T-helper 2 cell (primary cell): ENCODE measurements around the gene UBQLN3.

ENCODE experiments used
- DNase-seq, 5 experiments: peaks; one replicate each; pipeline versions ENCODE4 v3.0.0 to v3.0.0-alpha.2; 2012 to 2022
- total RNA-seq, 2 donors: gene quantifications; one replicate each; lab custom pipeline; 2026; lab: John Stamatoyannopoulos, UW

Gene UBQLN3
- 0 reads per million in 2 donors for total RNA-seq

DNA sequence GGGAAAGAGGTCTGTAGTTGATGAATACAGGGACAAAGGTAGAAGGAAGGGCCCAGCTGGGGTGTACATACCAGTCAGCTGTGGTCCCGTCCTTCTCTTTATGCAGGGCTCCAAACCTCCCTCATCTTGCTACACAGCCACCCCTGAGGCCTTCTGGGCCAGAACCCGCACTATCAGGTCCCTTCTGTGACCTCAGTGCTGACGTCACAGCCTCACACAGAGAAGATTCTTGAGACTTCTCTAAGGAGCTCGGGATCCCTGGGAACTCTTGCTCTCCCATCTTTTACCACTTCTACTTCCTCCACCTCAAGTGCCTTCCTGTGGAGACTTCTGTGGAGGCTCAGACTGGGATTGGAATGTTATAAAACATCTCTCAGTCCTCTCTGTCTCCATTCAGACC, at the start of gene UBQLN3:
Gene UBQLN3, minus strand, starts transcription at position 155 of the 400 bp plus-strand sequence. CDS start 399 bp downstream, outside the sequence.
- DNase-seq, result no peak

DNA sequence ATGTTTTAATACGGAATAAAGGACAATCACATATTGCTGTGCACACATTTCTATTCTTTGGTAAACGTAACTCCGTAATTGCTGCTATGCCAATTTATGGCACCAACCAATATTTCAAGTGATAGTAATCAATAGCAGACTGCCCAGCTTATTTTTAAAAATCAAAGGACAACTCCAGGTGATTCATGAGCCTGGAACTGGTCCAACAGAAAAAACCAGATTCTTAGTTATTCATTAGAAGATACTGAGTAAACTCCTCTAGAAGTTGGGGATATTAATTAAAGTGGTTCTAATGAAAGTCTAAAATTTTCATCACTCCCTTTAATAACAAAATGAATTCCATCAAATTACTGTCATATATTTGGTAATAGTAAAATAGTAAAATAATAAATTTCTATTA, 48.0 kb upstream of the UBQLN3 start:
- DNase-seq, result no peak

- no peak for DNase-seq
These were observed 46.9 kb upstream of the UBQLN3 start for GRCh38 chr11:5556596-5557188.

DNA sequence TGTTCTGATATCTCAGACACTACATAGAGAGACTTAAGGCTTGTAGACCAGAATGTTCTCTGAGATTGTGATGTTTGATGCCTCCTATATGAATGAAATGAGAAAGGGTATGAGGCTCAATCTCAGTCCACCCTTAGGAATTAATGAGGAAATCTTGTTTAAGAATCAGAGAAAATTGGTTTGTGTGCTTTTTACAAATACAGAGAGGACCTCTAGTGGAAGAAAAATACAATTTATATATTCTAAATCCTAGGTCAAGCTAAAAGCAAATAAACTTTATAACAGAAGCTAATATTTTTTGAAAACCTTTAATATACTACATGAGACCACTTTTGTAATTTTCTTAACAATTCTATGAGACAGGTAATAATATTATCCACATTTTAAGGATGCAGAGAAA, 43.6 kb upstream of the UBQLN3 start:
- DNase-seq, result no peak

- no peak for DNase-seq
These were observed 40.8 kb upstream of the UBQLN3 start for GRCh38 chr11:5550440-5551095.

DNA sequence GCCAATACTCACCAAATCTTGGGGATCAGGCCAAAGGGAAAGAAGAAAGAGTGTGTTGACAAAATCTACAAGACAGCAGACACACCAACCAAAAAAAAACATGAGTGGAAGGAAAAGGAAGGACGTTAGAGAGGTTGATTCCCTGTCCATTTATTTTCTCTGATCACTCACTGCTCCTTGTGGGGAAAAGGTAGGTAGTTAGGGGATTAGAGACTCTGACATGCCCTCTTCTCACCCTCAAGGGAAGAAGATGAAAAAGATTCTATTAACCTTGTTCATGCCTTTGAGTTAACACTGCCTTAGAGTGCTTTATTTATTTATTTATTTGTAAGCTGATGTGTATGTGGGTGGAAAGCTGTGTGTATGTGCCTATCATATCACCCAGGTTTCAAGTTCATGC, 38.7 kb upstream of the UBQLN3 start, which contains the start of gene OR52H1:
Gene OR52H1, minus strand, starts transcription at position 101 of the 400 bp plus-strand sequence. CDS start 3,035 bp downstream, outside the sequence.
- DNase-seq, result no peak

DNA sequence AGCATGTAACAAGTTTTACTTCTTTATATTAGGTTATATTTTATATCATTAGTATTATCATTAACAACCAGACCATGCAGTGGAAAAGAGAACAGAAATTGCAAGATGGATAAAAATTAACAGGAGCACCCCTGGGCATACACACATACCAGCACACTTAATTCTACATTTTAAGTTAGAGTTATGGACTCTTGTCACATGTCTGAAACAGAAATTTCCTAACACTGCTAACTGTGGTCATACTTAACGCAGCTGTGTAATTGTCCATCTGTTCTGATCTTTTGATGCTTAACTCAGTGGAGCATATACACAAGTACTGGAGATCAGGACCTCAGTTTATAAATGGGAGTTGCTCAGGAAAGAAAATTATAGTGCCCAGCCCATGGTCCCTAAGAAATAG, 38.2 kb upstream of the UBQLN3 start:
- DNase-seq, result no peak

DNA sequence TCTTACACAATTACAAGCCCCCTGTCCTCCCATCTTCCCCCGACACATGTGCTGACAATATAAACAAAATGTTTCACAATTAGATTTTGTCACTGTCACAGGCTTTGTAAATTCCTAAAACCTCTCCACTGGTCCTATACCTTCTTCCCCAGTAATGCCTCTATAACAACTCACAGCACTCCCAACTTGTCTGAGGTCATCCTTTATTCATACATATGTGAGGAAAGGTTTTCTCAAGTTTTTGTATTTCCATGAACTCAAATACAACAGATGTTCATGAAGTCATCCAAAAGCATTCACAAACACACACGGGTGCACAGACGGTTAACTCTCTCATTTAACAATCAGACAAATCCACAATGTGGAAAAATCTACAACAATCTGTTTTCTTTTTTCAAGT, 36.7 kb upstream of the UBQLN3 start:
- DNase-seq, result no peak

DNA sequence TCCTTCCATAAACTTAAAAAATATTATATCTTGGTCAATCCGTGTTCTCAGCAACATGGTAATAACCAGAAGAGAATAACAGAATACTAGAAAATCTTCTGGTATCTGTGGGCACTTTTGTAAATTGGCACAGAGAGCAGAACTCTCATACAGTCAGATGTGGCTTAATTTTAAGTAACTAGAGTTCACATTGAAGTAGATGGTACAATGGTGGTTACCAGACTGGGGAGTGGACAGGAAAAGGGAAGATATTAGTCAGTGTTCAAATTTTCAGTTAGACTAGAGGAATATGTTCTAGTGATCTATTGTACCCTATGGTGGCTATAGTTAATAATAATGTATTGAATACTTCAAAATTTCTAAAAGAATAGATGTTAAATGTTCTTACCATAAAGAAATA, 31.7 kb upstream of the UBQLN3 start:
- no peak for DNase-seq

GRCh38 chr11:5536482-5536881, 26.7 kb upstream of the UBQLN3 start:
- DNase-seq, result no peak

- DNase-seq, result no peak
These were observed 24.3 kb upstream of the UBQLN3 start for GRCh38 chr11:5534046-5534445.

DNA sequence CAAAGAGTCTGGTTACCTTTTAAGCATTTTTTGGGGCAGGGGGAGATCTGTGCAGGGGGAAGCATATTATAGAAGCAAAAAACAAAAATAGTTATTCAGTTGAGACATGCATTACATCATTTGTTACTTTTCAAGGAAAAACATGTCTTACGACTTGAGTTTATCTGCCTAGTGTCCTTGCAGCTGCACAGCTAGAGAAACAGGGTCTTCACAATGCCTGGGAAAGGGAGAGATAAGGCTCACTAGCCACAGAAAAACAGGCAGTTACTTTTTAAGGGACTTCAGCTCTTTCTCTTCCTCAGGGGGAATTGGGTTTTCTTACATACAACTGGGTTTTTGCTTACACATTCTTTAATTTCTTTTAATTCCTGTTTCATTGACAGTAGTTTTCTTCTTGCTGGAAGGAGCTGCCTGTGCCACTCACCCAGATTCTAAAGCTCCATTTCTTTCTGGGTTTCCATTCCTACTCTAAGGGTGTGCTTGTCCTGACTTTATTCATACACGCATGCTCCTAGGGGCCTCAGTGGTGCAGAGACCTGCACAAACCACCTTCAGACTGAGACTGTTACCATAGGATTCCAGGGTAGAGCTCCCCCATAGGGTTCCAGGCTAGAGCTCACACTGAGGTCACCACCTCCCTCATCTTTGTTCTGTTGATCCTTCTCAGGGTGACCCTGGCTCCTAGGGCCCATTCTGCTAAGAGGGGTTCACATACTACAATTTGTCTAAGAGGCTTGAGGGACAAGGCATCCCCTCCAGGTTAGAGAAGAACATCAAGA, 21.5 kb upstream of the UBQLN3 start:
- no peak for DNase-seq

- no peak for DNase-seq
These were observed 18.7 kb upstream of the UBQLN3 start for GRCh38 chr11:5528495-5528894.

- no peak for DNase-seq
These were observed 18.0 kb upstream of the UBQLN3 start for GRCh38 chr11:5527716-5528115.

DNA sequence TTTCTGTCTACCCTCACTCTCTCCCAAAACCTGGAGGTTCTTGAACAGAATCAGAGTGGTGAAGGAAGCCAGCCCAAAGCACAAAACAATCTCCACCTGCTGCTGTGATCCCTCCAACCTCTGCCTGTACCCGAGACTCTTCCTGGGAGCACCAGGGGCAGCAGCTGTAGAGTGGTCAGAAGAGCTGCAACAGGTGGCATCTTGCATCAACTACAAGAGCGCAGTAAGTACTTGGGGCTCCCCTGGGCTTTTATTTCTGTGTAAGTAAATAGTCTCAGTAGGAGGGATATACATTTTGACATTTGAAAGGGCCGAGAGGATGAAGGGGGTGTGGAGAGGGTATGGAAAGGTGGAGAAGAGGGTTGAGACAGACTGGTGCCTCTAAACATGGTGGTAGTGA, 15.0 kb upstream of the UBQLN3 start:
- no peak for DNase-seq

- no peak for DNase-seq
These were observed 12.6 kb upstream of the UBQLN3 start for GRCh38 chr11:5522308-5522707.

DNA sequence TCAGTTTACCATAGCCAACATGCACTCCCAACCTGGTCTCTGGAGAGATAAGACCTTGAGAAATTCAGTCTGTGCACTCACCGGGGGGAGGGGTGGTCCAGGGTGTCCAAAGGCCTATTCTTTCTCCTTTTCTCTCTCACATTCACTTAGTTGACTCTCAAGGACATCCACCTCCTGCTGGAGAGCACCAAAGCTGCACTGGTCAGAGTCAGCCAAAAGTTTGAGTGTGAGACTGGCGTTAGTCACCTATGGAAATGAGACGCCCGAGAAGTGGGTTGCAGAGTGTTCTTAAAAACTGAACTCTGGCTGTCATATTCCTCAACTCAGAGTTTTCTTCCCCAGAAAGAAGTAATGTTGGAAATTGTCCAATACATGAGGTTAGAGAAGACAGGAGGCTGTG, 11.8 kb upstream of the UBQLN3 start:
- DNase-seq, result no peak

- DNase-seq, result no peak
These were observed 6.8 kb upstream of the UBQLN3 start, which contains the start of gene UBQLNL for GRCh38 chr11:5516599-5516998. UBQLNL (minus strand) TSS chr11:5516699; CDS start chr11:5516441, 258 bp downstream.

DNA sequence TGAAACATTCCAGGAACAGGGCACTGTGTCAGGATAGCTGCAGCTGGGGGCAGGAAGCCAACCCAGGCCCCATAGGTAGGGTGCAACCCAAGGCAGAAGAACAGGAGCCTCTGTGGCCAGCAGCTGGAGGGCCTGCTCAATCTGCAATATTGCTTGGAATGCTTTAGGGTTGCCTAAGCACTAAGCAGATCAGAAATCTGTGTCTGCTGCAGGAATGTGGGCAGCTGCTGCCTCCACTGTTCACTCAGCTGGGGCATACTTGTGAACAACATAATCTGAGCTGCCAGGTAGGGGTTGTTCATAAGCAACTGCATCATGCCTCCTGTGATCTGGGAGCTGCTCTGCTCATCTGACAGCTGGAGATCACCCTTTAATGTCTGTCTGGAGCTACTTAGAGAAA, 5.1 kb upstream of the UBQLN3 start:
- DNase-seq, result no peak

- no peak for DNase-seq
These were observed 1.2 kb downstream of the UBQLN3 start for GRCh38 chr11:5508605-5509004.

DNA sequence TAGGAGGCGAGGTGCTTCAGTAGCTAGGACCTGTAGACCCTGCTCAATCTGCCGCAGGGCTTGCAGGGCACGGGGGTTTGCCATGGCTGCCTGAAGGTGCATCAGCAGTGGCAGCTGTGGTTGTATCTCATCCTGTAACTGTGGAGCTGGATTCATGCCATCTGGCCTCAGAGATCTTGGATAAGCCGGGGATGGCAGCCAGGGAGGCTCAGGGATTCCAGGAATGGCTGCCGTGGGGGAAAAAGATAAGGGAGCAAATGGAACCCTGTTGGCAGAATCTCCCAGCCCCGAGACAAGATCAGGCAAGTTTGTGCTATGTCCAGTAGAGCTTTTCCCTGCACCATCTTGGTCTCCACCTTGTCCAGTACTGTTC, 1.8 kb downstream of the UBQLN3 start:
- no peak for DNase-seq

DNA sequence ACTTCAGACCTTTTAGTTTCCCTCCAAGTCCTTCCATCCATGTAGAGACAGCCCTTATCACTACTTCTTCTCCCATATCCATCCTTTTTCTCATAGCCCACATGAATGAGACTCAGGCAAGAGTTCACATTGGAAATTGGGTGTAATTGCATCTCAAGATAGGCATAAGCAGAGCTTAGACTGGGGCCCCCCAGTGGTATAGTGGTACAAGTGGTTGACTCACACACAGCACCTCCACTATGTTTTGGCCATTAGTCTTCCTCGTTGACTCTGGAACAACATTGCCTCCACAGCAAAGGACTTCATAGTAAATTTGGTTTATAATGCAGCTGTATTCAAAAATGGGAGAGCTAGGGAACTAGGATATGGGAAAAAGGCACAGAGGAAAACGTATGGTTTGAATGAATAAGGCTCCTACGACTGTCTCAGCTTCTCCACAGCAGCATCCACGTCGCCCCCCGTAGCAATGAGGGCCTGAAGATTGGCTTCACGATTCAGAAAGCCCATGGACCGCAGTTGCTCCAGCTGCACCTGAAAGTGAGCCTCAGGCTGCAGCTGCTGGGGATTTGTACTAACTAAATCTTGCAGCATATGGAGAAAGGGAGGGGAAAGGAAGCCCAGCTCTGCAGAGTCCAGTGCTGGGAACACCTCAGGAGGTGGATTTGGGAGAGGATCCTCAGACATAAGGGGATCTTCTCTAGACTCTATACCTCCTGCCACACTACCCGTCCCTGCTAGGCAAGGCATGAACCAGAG, 2.4 kb downstream of the UBQLN3 start:
- no peak for DNase-seq
